HG02798 (cell line): ENCODE measurements around the gene NELFB.

Source experiments
- ATAC-seq: cut with Tn5 transposase; IDR thresholded peaks from one replicate; pipeline ENCODE4 v1.9.1; 2021; ENCODE audit warnings: mild to moderate bottlenecking; ENCODE audit not compliant: unreplicated experiment, poor library complexity

Gene NELFB

GRCh38 chr9:137254624-137255447, at the start of gene NELFB:
TSS of gene NELFB (plus strand) at chr9:137255327.
- peak; percentile 85 for ATAC-seq

GRCh38 chr9:137206602-137207001, 48.5 kb upstream of the NELFB start:
- ATAC-seq, result no peak

- no peak for ATAC-seq
Observed at GRCh38 chr9:137211532-137211931, 43.6 kb upstream of the NELFB start.

- ATAC-seq, result no peak
Observed at GRCh38 chr9:137212520-137212919, 42.6 kb upstream of the NELFB start.

- ATAC-seq, result no peak
Observed at GRCh38 chr9:137213160-137214060, 41.7 kb upstream of the NELFB start.

GRCh38 chr9:137214620-137215019, 40.5 kb upstream of the NELFB start:
- no peak for ATAC-seq

GRCh38 chr9:137215196-137215986, 39.7 kb upstream of the NELFB start:
- ATAC-seq, result no peak

GRCh38 chr9:137216188-137216965, 38.8 kb upstream of the NELFB start:
- ATAC-seq, result no peak

GRCh38 chr9:137217276-137218211, 37.6 kb upstream of the NELFB start:
- no peak for ATAC-seq

GRCh38 chr9:137218212-137218753, 36.8 kb upstream of the NELFB start:
- no peak for ATAC-seq

GRCh38 chr9:137218754-137219271, 36.3 kb upstream of the NELFB start:
- ATAC-seq, result no peak

GRCh38 chr9:137219757-137220316, 35.3 kb upstream of the NELFB start:
- ATAC-seq, result no peak

GRCh38 chr9:137220317-137221094, 34.6 kb upstream of the NELFB start:
- ATAC-seq, result no peak

GRCh38 chr9:137221095-137221505, 34.0 kb upstream of the NELFB start:
- ATAC-seq, result no peak

GRCh38 chr9:137221506-137222111, 33.5 kb upstream of the NELFB start:
- no peak for ATAC-seq

- ATAC-seq, result no peak
Observed at GRCh38 chr9:137222190-137223077, 32.7 kb upstream of the NELFB start, which contains the start of gene RNF208. TSS of gene RNF208 (minus strand) at chr9:137222240. CDS start at chr9:137221212, 1,028 bp downstream.
